ENCODE data around the gene TFB1M.
A peak's percentile ranks its signal among the peaks of the same experiment; 100 is the strongest.

TFB1M gene

DNA sequence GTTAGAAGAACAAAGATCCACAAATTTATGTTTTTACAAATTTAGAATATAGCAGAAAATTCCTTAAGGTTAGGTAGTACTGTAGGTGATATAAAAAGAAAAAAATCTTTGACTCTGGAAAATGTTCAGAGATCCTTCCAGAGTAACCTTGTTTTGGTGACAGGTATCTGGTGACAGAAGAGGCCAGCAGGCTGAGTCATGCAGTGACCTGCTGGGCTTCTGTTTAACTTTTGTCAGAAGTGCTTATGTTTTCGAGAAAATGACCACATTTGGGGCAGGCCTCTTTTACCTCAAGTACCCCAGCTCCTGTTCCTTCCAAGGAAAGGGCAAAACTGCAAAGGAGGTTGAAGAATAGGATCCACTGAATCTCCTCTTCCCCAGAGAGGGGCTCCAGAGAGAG, 60.9 kb downstream of the TFB1M start:
- TF ChIP-seq, protein P1, sequence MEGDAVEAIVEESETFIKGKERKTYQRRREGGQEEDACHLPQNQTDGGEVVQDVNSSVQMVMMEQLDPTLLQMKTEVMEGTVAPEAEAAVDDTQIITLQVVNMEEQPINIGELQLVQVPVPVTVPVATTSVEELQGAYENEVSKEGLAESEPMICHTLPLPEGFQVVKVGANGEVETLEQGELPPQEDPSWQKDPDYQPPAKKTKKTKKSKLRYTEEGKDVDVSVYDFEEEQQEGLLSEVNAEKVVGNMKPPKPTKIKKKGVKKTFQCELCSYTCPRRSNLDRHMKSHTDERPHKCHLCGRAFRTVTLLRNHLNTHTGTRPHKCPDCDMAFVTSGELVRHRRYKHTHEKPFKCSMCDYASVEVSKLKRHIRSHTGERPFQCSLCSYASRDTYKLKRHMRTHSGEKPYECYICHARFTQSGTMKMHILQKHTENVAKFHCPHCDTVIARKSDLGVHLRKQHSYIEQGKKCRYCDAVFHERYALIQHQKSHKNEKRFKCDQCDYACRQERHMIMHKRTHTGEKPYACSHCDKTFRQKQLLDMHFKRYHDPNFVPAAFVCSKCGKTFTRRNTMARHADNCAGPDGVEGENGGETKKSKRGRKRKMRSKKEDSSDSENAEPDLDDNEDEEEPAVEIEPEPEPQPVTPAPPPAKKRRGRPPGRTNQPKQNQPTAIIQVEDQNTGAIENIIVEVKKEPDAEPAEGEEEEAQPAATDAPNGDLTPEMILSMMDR (IDR thresholded peaks at IDR 0.05; ENCODE audit: low read depth, low read length) = no peak
- no peak overlapping the region for H3K4me3 ChIP-seq (ENCODE audit: low read depth, low read length)

DNA sequence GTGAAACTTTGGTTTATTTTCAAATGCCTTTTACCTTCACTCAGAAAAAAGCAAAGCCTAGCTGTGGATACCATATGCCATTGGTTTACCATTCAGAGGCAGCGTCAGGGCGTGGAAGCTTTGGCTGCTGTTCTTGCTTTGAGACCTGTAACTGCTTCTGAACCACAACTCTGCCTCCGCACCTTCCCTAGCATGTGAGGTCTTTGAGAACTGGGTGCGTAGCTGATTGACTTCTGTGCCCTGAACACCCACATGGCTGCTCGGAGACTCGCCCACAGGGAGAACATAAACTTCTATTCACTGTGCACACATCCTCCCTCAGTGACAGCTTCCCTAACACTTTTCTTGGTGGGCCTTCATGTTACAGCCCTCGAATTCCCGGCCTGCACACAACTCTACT, 61.7 kb downstream of the TFB1M start:
- TF ChIP-seq, protein P1 (IDR thresholded peaks at IDR 0.05; ENCODE audit: low read depth, low read length) = no peak
- no peak overlapping the region for H3K4me3 ChIP-seq (ENCODE audit: low read depth, low read length)

DNA sequence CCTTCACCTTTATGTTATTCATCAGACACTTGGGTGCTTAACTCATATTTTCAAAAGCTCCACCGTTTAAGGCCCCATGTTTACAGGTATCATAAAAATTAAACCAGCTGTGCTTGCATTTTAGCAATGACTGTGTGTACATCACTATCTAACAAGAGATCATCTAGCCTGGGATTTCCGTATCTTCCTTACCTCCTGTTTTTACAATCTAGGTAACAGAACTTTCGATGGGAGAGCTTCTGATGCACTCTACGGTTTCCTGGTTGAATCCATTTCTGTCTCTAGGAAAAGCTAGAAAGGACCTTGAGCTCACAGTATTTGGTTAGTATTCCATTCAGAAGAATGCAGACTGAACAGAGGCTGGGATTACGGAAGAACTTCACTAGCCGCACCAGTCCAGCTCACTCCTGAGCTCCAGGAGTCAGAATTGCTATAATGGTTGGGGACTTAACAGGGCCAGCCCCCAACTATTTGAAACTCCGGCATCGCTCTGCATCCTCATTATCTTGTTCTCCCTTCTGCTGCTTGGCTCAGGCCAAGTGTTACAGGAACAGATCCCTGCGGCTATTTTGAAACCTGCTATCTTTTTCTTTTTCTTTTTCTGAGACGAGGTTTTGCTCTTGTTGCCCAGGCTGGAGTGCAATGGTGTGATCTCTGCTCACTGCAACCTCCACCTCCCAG, 63.4 kb downstream of the TFB1M start:
- TF ChIP-seq, protein P1 (IDR thresholded peaks at IDR 0.05; ENCODE audit: low read depth, low read length) = no peak
- H3K4me3 ChIP-seq (ENCODE audit: low read depth, low read length) = no peak overlapping the region

DNA sequence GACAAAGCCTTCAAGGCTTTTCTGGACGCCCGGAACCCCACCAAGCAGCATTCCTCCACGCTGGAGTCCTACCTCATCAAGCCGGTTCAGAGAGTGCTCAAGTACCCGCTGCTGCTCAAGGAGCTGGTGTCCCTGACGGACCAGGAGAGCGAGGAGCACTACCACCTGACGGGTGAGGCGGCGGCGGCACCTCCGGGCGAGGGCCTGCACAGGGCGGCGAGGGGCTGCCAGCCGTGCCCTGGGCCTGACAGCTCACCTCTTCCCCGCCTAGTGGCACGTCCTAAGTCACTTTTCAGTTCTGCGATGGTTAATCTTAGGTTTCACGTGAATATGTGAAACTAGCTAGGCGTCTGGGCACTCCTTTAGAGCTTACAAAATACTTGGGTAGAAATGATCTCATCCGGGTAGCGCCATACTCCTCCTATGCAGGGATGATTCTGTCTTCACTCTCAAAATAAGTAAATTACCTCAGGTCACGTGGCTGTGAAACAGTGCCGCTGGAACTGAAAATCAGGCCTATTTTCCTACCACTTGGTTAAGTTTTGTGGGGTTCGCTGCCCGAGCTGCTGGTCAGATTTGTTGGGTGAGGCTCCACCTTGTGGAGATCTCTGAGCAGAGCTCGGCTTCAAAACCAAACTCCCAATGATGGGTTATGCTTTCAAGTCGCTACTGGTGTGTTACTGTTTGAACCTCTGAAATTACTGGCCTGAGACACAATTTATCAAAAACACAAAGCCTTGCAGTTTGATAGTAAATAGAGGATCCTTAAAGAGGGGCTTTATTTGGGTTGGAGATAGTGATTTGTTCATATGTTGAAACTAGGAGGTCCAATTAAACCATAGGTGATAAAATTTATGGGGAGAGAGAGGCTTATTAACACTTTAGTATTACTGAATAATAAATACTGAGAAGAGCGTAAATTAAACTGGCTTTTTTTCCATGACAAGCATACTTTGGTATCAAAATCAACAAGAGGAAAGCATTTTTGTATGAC, 66.0 kb downstream of the TFB1M start:
- TF ChIP-seq, protein P1 (IDR thresholded peaks at IDR 0.05; ENCODE audit: low read depth, low read length) = peak; percentile 73
- no peak overlapping the region for H3K4me3 ChIP-seq (ENCODE audit: low read depth, low read length)

DNA sequence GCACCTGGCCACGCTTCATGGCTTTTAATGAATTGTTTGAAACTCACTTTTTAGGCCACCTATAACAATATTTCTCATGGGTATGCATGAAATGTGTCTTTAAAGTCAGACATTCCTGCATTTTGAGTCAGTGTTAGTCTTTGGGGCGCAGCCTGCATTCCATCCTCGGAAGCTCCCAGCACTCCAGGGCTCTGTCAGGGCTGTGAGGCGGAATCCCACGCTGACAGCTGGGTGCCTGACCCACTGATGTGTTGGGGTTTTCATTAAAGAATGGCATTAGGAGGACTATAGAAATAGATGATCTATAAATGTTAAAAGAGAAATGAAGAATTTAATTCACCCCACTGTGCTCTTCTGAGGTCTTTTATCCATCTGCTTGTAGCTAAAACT, 66.7 kb downstream of the TFB1M start:
- TF ChIP-seq, protein P1 (IDR thresholded peaks at IDR 0.05; ENCODE audit: low read depth, low read length) = no peak
- no peak overlapping the region for H3K4me3 ChIP-seq (ENCODE audit: low read depth, low read length)

DNA sequence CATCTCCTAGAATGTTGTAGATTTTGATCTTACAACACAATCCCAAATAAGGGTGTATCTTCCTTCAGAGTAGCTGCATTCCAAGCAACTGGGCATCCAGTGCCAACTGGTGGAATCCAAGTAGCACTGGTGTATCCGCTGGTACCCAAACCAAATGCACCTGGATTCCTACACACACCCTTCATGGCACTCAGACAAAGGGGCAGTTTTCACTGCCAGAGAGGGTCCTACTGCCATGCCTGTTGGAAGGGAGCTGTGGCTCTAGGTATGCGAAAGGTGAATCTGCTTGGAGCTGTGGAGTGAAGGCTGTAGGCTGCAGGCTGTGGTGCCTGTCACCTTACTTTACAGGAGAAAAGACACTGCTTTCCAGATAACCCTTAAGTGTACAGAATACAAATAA, 67.5 kb downstream of the TFB1M start:
- H3K4me3 ChIP-seq (ENCODE audit: low read depth, low read length) = no peak overlapping the region
- TF ChIP-seq, protein P1 (IDR thresholded peaks at IDR 0.05; ENCODE audit: low read depth, low read length) = no peak

DNA sequence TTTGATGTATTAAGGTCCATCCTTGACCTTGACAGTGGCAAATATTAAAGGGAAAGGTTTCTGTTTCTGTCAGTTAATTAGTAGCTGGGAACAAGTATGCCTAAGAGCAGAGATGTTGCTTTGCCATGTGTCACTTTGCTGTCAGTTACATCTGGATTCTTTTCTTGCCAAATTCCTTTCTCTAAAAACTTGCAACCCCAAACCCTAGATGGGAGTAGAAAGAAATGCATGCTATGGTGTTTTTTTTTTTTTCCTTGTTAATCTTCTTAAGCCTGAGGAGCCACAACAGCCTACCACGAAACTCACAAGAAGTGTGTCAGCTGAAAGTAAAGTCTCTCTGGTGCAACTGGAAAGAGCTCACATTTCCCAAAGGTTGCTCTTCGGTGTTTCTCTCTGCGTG, 68.5 kb downstream of the TFB1M start:
- TF ChIP-seq, protein P1 (IDR thresholded peaks at IDR 0.05; ENCODE audit: low read depth, low read length) = no peak
- no peak overlapping the region for H3K4me3 ChIP-seq (ENCODE audit: low read depth, low read length)
